Measurements from ENCODE around the gene GTF2A1.

Gene GTF2A1

GRCh38 chr14:81161749-81162148 is 59.0 kb downstream of the GTF2A1 start:
- DNase-seq (ENCODE audit: low read depth): no peak
- no peak for TF ChIP-seq CTCF (conservative IDR thresholded peaks at IDR 0.05; ENCODE audit: low read depth, low read length)
- no peak overlapping the region for H3K4me3 ChIP-seq (ENCODE audit: low read length)

- no peak overlapping the region for H3K4me3 ChIP-seq (ENCODE audit: low read length)
- no peak for DNase-seq (ENCODE audit: low read depth)
- TF ChIP-seq CTCF (conservative IDR thresholded peaks at IDR 0.05; ENCODE audit: low read depth, low read length): no peak
These were observed 59.7 kb downstream of the GTF2A1 start for GRCh38 chr14:81161088-81161487.

GRCh38 chr14:81157431-81157830 is 63.3 kb downstream of the GTF2A1 start:
- no peak for TF ChIP-seq CTCF (conservative IDR thresholded peaks at IDR 0.05; ENCODE audit: low read depth, low read length)
- no peak for DNase-seq (ENCODE audit: low read depth)
- H3K4me3 ChIP-seq (ENCODE audit: low read length): no peak overlapping the region

- no peak for TF ChIP-seq CTCF (conservative IDR thresholded peaks at IDR 0.05; ENCODE audit: low read depth, low read length)
- no peak overlapping the region for H3K4me3 ChIP-seq (ENCODE audit: low read length)
- no peak for DNase-seq (ENCODE audit: low read depth)
These were observed 67.6 kb downstream of the GTF2A1 start for GRCh38 chr14:81153187-81153586.

- DNase-seq (ENCODE audit: low read depth): no peak
- TF ChIP-seq CTCF (conservative IDR thresholded peaks at IDR 0.05; ENCODE audit: low read depth, low read length): no peak
- H3K4me3 ChIP-seq (ENCODE audit: low read length): no peak overlapping the region
These were observed 72.1 kb downstream of the GTF2A1 start for GRCh38 chr14:81148635-81149034.

- H3K4me3 ChIP-seq (ENCODE audit: low read length): no peak overlapping the region
- no peak for TF ChIP-seq CTCF (conservative IDR thresholded peaks at IDR 0.05; ENCODE audit: low read depth, low read length)
- DNase-seq (ENCODE audit: low read depth): no peak
These were observed 73.4 kb downstream of the GTF2A1 start for GRCh38 chr14:81147140-81147897.

All from retinal pigment epithelial cell (primary cell).